ENCODE measurements around the gene HLA-DPA1.

HLA-DPA1 gene

GRCh38 chr6:33079580-33079979 is 6.1 kb upstream of the HLA-DPA1 start:
- H3K79me2 ChIP-seq (ENCODE audit: insufficient read depth, low read length) = no peaks in the 10 kb centered on the region
- H3K27ac ChIP-seq (ENCODE audit: low read length) = no peak overlapping the region
- no peaks in the 10 kb centered on the region for H3K9me3 ChIP-seq (ENCODE audit: insufficient read depth, low read length, severe bottlenecking)
- ATAC-seq (ENCODE audit: insufficient read depth, low read depth) (no peak), DNase-seq (no peak)
- no peak overlapping the region for H3K4me3 ChIP-seq (ENCODE audit: low read depth in 1 of 2, low read length in 2 of 2)
- H2AFZ ChIP-seq (ENCODE audit: low read depth, low read length) = no peak overlapping the region
- 0 out of 2 replicates have a peak, but pooled peaks cover 2% of the 10 kb centered on the region for H4K20me1 ChIP-seq (ENCODE audit: insufficient read depth, low read length)
- no peak overlapping the region for H3K9ac ChIP-seq (ENCODE audit: low read depth, low read length)
- no peak overlapping the region for H3K4me2 ChIP-seq (ENCODE audit: insufficient read depth, low read length)
- TF ChIP-seq CTCF (IDR thresholded peaks at IDR 0.05; ENCODE audit: borderline replicate concordance, extremely low read depth, low read length, poor library complexity, severe bottlenecking) (no peak), EZH2 (IDR thresholded peaks at IDR 0.05; ENCODE audit: borderline replicate concordance, low read depth, low read length, severe bottlenecking) (no peak)
- no peaks in the 10 kb centered on the region for H3K36me3 ChIP-seq (ENCODE audit: insufficient read depth, low read length)
- no peaks in the 10 kb centered on the region for H3K4me1 ChIP-seq (ENCODE audit: insufficient read depth, low read length)
- H3K27me3 ChIP-seq (ENCODE audit: insufficient read depth, low read length, poor library complexity) = peaks cover 41% of the 10 kb centered on the region

- H3K27me3 ChIP-seq (ENCODE audit: insufficient read depth, low read length, poor library complexity) = peaks cover 38% of the 10 kb centered on the region
- H3K27ac ChIP-seq (ENCODE audit: low read length) = no peak overlapping the region
- H3K4me2 ChIP-seq (ENCODE audit: insufficient read depth, low read length) = no peak overlapping the region
- no peaks in the 10 kb centered on the region for H3K4me1 ChIP-seq (ENCODE audit: insufficient read depth, low read length)
- ATAC-seq (ENCODE audit: insufficient read depth, low read depth) (no peak), DNase-seq (no peak)
- no peak for TF ChIP-seq CTCF (IDR thresholded peaks at IDR 0.05; ENCODE audit: borderline replicate concordance, extremely low read depth, low read length, poor library complexity, severe bottlenecking)
- TF ChIP-seq EZH2 (IDR thresholded peaks at IDR 0.05; ENCODE audit: borderline replicate concordance, low read depth, low read length, severe bottlenecking) = no peak
- no peaks in the 10 kb centered on the region for H3K36me3 ChIP-seq (ENCODE audit: insufficient read depth, low read length)
- no peak overlapping the region for H2AFZ ChIP-seq (ENCODE audit: low read depth, low read length)
- H3K79me2 ChIP-seq (ENCODE audit: insufficient read depth, low read length) = no peaks in the 10 kb centered on the region
- no peaks in the 10 kb centered on the region for H3K9me3 ChIP-seq (ENCODE audit: insufficient read depth, low read length, severe bottlenecking)
- H3K9ac ChIP-seq (ENCODE audit: low read depth, low read length) = no peak overlapping the region
- no peak overlapping the region for H3K4me3 ChIP-seq (ENCODE audit: low read depth in 1 of 2, low read length in 2 of 2)
- 0 out of 2 replicates have a peak, but pooled peaks cover 2% of the 10 kb centered on the region for H4K20me1 ChIP-seq (ENCODE audit: insufficient read depth, low read length)
Observed at GRCh38 chr6:33078919-33079521, 5.6 kb upstream of the HLA-DPA1 start.

- H4K20me1 ChIP-seq (ENCODE audit: insufficient read depth, low read length) = 0 out of 2 replicates have a peak, but pooled peaks cover 2% of the 10 kb centered on the region
- H3K4me1 ChIP-seq (ENCODE audit: insufficient read depth, low read length) = no peaks in the 10 kb centered on the region
- H3K27ac ChIP-seq (ENCODE audit: low read length) = no peak overlapping the region
- peaks cover 37% of the 10 kb centered on the region for H3K27me3 ChIP-seq (ENCODE audit: insufficient read depth, low read length, poor library complexity)
- H3K4me3 ChIP-seq (ENCODE audit: low read depth in 1 of 2, low read length in 2 of 2) = no peak overlapping the region
- H3K79me2 ChIP-seq (ENCODE audit: insufficient read depth, low read length) = no peaks in the 10 kb centered on the region
- no peaks in the 10 kb centered on the region for H3K36me3 ChIP-seq (ENCODE audit: insufficient read depth, low read length)
- TF ChIP-seq CTCF (IDR thresholded peaks at IDR 0.05; ENCODE audit: borderline replicate concordance, extremely low read depth, low read length, poor library complexity, severe bottlenecking) (no peak), EZH2 (IDR thresholded peaks at IDR 0.05; ENCODE audit: borderline replicate concordance, low read depth, low read length, severe bottlenecking) (no peak)
- ATAC-seq (ENCODE audit: insufficient read depth, low read depth) (no peak), DNase-seq (no peak)
- H2AFZ ChIP-seq (ENCODE audit: low read depth, low read length) = no peak overlapping the region
- no peaks in the 10 kb centered on the region for H3K9me3 ChIP-seq (ENCODE audit: insufficient read depth, low read length, severe bottlenecking)
- H3K4me2 ChIP-seq (ENCODE audit: insufficient read depth, low read length) = no peak overlapping the region
- H3K9ac ChIP-seq (ENCODE audit: low read depth, low read length) = no peak overlapping the region
Observed at GRCh38 chr6:33078442-33078841, 5.0 kb upstream of the HLA-DPA1 start.

Data from DND-41 (cell line).